ENCODE results near the gene P4HA1. TPM values are rescaled to one million over a fixed set of nuclear protein-coding genes. Genes with fewer than 3 reads are reported as not detected.
"Not testable (repeated sequence)": the region's sequence is repeated elsewhere in the genome, so short reads cannot be mapped to it uniquely, and the experiment has no call there.

The P4HA1 gene
- total and polyA plus RNA-seq, 12 donors: 17.3 to 67.3 (median 49.2) TPM

GRCh38 chr10:73003822-73004221 lies 92.8 kb downstream of the P4HA1 start:
- Histone ChIP-seq H3K36me3 (peaks cover 0 to 84% (median 26%) of the 10 kb centered on the region in 9 donors), H3K4me1 (no peaks in the 10 kb centered on the region), H3K27me3 (no peaks in the 10 kb centered on the region), H3K27ac (no peak overlapping the region), H3K9me3 (no peaks in the 10 kb centered on the region), H3K4me3 (no peak overlapping the region)
- intact Hi-C loops (cut with DNase I): no loop called here
- DNase-seq (no peak), ATAC-seq (no peak)
- no peak for TF ChIP-seq CTCF (IDR thresholded peaks at IDR 0.05)

- no peak overlapping the region for H3K4me3 ChIP-seq
- no peak for ATAC-seq
- TF ChIP-seq CTCF (IDR thresholded peaks at IDR 0.05): no peak
- intact Hi-C loops (cut with DNase I): no loop called here
- 95 to 97% methylated on average over 3 of the region's 3 CpGs for WGBS, 2 donors
- H3K27ac ChIP-seq: no peak overlapping the region
- H3K9me3 ChIP-seq: peaks cover 0 to 23% (median 7%) of the 10 kb centered on the region in 11 donors
- no peaks in the 10 kb centered on the region for H3K4me1 ChIP-seq
- H3K36me3 ChIP-seq: peaks cover 0 to 59% (median 15%) of the 10 kb centered on the region in 9 donors
- H3K27me3 ChIP-seq: no peaks in the 10 kb centered on the region
- no peak for DNase-seq
These were observed 95.7 kb downstream of the P4HA1 start for GRCh38 chr10:73000973-73001372.

- no peak for TF ChIP-seq CTCF (IDR thresholded peaks at IDR 0.05)
These were observed 99.6 kb downstream of the P4HA1 start for GRCh38 chr10:72997099-72997498.

GRCh38 chr10:72995459-72995858 lies 101.2 kb downstream of the P4HA1 start:
- intact Hi-C loops (cut with DNase I); H3K4me3 ChIP-seq; H3K27me3 ChIP-seq; H3K27ac ChIP-seq; H3K4me1 ChIP-seq; DNase-seq; ATAC-seq: not testable (repeated sequence)
- Histone ChIP-seq H3K36me3 (peaks cover 0 to 23% (median 5%) of the 10 kb centered on the region in 9 donors), H3K9me3 (peaks cover 0 to 41% (median 7%) of the 10 kb centered on the region in 11 donors)

More at GRCh38 chr10:72997099-72997498, 99.6 kb downstream of the P4HA1 start:
- H3K9me3 ChIP-seq: peaks cover 0 to 41% (median 7%) of the 10 kb centered on the region in 11 donors
- peaks cover 0 to 25% (median 8%) of the 10 kb centered on the region in 9 donors for H3K36me3 ChIP-seq
- H3K4me3 ChIP-seq: no peak overlapping the region
- H3K27me3 ChIP-seq: no peaks in the 10 kb centered on the region
- ATAC-seq (no peak), DNase-seq (no peak)
- intact Hi-C loops (cut with DNase I): no loop called here
- 93 to 95% methylated on average over 2 of the region's 2 CpGs for WGBS, 2 donors
- H3K27ac ChIP-seq: no peak overlapping the region
- H3K4me1 ChIP-seq: no peaks in the 10 kb centered on the region

- H3K9me3 ChIP-seq; H3K4me3 ChIP-seq; DNase-seq; intact Hi-C loops (cut with DNase I); H3K27me3 ChIP-seq; ATAC-seq; H3K4me1 ChIP-seq; H3K27ac ChIP-seq: not testable (repeated sequence)
- peaks cover 0 to 38% (median 5%) of the 10 kb centered on the region in 9 donors for H3K36me3 ChIP-seq
- WGBS, 2 donors: 83 to 88% methylated on average over 7 of the region's 7 CpGs
These were observed 106.9 kb downstream of the P4HA1 start for GRCh38 chr10:72989771-72990170.

- ATAC-seq; H3K4me3 ChIP-seq; H3K27ac ChIP-seq; H3K27me3 ChIP-seq; intact Hi-C loops (cut with DNase I); H3K4me1 ChIP-seq; DNase-seq: not testable (repeated sequence)
- Histone ChIP-seq H3K36me3 (peaks cover 0 to 21% (median 0%) of the 10 kb centered on the region in 9 donors), H3K9me3 (peaks cover 0 to 21% (median 7%) of the 10 kb centered on the region in 11 donors)
- WGBS, 2 donors: 95 to 97% methylated on average over 4 of the region's 4 CpGs
These were observed 112.0 kb downstream of the P4HA1 start for GRCh38 chr10:72984618-72985017.

Measured in heart right ventricle (tissue), 16 donors.